ENCODE data around the gene PTPRZ1.

DNA sequence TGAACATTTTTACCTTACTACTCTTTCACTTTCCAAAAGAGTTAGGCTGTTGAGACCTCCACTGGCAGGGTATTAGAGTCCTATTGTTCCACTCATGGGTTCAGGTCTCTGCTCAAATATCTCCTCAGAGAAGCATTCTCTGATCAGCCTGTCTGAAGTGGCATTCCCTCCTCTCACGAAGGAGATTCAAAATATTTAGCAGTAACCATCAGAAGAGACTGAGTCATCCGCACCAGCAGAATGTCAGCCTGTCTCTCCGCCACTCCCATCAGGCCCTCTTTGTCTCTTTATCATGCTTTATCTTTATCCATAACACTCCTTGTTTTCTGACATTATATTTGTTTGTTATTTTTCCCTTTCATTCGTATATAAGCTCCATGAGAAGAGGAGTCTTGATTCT, 192.0 kb downstream of the PTPRZ1 start:
- TF ChIP-seq POLR2AphosphoS5 (IDR thresholded peaks at IDR 0.05; ENCODE audit: low read depth, low read length) (no peak), TAF1 (IDR thresholded peaks at IDR 0.05; ENCODE audit: borderline replicate concordance, insufficient read depth, low read length) (no peak), SIN3A (IDR thresholded peaks at IDR 0.05; ENCODE audit: borderline replicate concordance, insufficient read depth, low read length) (no peak)
- TF ChIP-seq, protein P1, sequence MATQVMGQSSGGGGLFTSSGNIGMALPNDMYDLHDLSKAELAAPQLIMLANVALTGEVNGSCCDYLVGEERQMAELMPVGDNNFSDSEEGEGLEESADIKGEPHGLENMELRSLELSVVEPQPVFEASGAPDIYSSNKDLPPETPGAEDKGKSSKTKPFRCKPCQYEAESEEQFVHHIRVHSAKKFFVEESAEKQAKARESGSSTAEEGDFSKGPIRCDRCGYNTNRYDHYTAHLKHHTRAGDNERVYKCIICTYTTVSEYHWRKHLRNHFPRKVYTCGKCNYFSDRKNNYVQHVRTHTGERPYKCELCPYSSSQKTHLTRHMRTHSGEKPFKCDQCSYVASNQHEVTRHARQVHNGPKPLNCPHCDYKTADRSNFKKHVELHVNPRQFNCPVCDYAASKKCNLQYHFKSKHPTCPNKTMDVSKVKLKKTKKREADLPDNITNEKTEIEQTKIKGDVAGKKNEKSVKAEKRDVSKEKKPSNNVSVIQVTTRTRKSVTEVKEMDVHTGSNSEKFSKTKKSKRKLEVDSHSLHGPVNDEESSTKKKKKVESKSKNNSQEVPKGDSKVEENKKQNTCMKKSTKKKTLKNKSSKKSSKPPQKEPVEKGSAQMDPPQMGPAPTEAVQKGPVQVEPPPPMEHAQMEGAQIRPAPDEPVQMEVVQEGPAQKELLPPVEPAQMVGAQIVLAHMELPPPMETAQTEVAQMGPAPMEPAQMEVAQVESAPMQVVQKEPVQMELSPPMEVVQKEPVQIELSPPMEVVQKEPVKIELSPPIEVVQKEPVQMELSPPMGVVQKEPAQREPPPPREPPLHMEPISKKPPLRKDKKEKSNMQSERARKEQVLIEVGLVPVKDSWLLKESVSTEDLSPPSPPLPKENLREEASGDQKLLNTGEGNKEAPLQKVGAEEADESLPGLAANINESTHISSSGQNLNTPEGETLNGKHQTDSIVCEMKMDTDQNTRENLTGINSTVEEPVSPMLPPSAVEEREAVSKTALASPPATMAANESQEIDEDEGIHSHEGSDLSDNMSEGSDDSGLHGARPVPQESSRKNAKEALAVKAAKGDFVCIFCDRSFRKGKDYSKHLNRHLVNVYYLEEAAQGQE (IDR thresholded peaks at IDR 0.05; ENCODE audit: insufficient read depth in 1 of 2, low read depth in 2 of 2, low read length in 2 of 2), result no peak
